ENCODE results near the gene CLEC3A.

GRCh38 chr16:78045865-78046581 is 23.7 kb downstream of the CLEC3A start:
- TF ChIP-seq ELF4 (IDR thresholded peaks at IDR 0.05) = no peak
- no peak for TF ChIP-seq FOXM1 (IDR thresholded peaks at IDR 0.05; ENCODE audit: borderline replicate concordance)
- no peak for TF ChIP-seq BHLHE40 (IDR thresholded peaks at IDR 0.05; ENCODE audit: borderline replicate concordance)
- TF ChIP-seq SUZ12 (IDR thresholded peaks at IDR 0.05) = no peak
- no peak for TF ChIP-seq ARNT (IDR thresholded peaks at IDR 0.05)
- no peak for TF ChIP-seq TARDBP (IDR thresholded peaks at IDR 0.05)
- TF ChIP-seq SP1 (IDR thresholded peaks at IDR 0.05) = no peak
- no peak for TF ChIP-seq ZNF384 (IDR thresholded peaks at IDR 0.05)
- TF ChIP-seq FOXA1 (IDR thresholded peaks at IDR 0.05) = no peak
- TF ChIP-seq FOXK2 (IDR thresholded peaks at IDR 0.05) = no peak
- TF ChIP-seq LEF1 (IDR thresholded peaks at IDR 0.05; ENCODE audit: borderline replicate concordance) = no peak

Data from HEK293T (cell line).